NCI-H146 (cell line): ENCODE measurements around the gene PRR36.

Source experiments
- DNase-seq: peaks from one replicate; lab custom pipeline; 2025; lab: John Stamatoyannopoulos, UW

PRR36 gene

DNA sequence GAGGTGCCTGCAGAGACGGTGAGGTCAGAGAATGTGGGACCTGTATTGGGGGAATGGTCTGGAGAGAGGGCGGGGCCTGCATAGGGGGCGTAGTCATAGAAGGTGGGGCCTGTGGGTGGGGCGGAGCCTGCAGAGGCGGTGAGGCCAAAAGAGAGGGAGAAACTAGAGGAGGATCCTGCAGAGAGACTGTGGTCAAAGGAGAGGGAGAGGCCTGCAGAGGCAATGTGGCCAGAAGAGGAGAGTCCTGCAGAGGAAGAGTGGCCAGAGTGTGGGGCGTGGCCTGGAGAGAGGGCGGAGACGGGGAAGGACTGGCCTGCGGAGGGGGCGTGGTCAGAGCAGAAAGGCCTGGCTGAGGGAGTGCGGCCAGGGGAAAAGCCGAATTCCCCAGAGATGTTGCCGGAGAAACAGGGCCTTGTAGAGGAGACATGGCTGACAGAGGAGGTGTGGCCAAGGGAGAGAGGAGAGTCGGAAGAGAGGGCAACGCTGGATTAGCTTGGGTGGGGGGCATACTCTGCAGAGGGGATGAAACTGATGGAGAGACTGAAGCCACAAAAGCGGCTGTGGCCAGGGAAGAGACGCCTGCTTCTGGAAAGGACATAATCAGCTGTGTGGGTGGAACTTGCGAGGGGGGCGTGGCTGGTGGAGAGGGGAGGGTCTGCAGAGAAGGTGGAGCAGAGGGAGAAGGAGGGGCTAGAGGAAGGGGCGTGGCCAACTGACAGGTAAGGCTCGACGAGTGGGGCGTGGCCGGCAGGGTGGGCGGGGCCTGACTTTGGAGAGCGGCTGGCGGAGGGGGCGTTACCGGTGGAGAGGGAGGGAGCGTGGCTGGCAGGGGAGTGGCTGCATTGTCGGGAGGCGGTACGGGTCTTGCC, 2.5 kb downstream of the PRR36 start:
- DNase-seq = peak; percentile 55

DNA sequence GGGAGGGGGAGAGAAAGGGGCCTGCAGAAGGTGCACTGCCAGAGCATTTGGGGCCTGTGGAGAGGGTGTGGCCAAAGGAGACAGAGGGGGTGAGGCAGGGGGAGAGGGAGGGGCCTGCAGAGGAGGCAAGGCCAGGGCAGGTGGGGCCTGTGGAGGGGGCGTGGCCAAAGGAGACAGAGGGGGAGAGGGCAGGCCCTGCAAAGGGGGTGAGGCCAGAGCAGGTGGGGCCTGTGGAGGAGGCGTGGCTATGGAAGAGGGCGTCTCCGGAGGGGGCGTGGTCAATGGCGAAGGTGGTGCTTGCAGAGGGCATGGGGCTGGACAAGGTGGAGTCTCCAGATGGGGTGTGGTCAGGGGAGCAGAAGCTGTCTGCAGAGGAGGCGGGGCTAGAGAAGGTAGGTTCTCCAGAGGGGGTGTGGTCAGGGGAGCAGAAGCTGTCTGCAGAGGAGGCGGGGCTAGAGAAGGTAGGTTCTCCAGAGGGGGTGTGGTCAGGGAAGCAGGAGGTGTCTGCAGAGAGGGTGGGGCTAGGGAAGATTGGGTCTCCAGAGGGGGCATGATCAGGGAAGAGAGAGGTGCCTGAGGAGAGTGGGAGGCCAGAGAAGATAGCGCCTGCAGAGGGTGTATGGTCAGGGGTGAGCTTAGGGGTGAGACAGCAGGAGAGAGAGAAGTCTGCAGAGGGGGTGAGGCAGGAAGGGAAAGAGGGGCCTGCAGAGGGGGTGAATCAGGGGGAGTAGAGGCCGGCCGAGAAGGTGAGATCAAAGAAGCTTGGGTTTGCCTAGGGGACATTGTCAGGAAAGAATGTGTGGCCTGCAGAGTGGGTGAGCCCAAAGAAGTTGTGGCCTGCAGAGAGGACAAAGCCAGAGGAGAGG, 3.4 kb downstream of the PRR36 start:
- peak; percentile 52 for DNase-seq

DNA sequence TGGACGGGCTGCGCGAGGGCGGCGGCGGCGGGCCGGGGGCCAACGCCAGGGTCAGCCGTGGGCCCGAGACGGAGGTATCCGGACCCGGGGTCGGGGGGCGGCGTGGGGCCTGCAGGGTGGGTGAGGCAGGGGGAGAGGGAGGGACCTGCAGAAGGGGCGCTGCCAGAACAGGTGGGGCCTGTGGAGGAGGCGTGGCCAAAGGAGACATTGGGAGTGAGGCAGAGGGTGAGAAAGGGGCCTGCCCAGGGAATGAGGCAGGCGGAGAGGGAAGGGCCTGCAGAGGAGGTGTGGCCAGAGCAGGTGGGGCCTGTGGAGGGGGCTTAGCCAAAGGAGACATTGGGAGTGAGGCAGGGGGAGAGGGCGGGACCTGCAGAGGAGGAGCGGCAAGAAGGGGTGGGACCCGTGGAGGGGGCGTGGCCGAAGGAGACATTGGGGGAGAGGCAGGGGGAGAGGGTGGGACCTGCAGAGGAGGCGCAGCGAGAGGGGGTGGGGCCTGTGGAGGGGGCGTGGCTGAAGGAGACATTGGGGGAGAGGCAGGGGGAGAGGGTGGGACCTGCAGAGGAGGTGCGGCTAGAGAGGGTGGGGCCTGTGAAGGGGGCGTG, 4.2 kb downstream of the PRR36 start:
- DNase-seq = no peak

DNA sequence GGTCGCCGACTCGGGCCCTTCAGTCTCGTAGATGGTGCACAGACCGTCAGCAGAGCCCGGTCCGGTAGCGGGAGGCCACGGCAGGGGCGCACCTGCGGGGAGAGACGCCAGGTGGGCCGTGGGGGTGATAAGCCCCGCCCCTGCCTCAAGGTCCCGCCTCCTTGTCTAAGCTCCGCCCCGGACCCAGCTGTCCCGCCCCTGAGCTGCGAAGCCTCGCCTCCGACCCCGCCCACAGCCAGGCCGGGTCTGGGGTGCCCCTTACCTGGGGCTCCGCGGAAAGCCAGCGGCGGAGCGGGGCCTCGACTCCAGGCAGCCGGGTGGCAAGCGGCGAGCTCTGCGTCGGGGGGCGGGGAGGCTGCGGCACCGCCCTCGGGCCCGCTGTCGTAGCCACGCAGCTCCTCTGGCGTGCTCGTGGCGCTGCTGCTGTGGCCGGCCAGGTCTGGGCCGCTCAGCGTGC, 4.7 kb downstream of the PRR36 start:
- no peak for DNase-seq

DNA sequence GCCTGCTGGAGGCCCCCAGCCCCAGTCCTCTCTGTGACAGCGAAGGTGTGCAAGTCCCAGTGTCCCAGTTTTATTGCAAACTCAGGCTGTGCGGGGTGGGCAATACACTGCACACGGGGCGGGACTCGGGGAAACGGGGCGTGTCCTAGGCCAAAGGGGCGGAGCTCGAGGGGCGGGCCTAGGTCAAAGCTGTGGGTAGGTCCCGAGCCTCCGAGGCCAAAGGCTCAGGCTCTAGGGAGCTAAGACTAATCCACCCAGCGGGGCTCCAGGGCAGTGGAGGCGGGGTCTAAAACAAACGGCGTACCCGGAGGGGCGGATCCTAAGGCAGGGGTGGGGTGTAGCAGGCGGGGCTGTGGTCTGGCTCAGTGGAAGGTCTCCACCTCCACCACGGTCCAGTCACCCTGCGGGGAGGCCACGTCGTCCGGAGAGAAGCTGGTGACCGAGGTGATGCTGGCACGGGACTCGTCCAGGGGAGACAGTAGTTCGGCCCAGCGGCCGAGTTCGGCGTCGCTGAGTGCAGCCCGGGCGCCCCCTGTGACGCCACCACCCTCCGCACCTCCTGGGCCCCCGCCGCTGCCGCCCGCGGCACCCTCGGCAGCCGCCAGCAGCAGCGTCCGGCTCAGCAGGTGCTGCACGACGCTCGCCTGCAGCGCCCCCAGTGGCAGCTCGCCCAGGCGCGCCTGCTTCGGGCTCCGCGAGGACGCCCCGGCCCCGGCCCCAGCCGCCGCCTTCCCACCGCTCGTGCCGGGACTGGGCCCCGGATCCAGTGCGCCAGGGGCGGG, 5.3 kb downstream of the PRR36 start:
- no peak for DNase-seq

DNA sequence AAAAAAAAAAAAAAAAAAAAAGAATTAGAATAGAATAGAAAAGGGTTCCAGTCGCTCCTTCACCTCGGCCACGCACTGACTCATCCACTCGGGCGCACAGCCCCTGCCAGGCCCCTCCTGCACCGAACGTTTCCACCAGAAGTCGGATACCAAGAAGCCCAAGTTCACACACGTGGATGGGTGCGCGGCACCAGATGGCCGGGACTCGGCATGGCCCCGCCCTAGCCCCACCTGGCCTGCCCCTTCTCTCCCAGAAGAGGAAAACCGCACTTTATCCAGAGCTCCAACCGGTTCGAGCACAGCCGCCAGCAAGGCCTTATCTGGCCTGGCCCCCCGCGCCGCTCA, 5.9 kb downstream of the PRR36 start:
- DNase-seq = no peak

DNA sequence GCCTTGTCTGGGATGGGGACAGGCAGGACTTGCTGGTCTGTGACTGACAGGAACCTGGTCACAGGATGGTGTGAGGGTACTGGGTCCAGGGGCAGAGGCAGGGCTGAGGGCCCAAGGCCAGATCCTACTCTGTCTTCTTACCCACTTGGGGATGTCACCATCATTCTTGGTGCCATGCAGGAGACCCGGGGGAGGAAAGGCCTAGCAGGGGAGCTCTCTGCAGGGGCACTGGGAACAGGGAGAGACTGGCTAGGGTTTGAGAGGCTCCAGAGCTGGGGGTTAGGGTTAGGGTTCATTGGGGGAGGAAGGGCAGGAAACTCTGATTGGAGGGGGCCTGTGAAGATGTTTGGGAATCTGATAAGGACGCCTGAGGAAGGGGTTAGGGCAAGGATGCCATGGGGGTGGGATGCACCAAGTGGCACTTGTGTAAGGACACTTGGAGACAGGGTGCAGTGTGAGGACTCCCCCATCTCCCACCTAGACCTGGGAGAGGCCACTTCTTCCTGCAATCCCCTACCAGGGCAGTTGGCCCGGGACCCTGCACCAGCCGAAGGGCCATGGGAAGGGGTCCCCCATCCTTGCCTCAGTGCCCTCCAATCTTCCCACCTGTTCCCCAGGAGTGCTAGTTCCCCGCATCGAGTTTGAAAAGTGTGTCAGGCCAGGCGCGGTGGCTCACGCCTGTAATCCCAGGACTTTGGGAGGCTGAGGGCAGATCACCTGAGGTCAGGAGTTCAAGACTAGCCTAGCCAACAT, 6.9 kb downstream of the PRR36 start:
- no peak for DNase-seq

DNA sequence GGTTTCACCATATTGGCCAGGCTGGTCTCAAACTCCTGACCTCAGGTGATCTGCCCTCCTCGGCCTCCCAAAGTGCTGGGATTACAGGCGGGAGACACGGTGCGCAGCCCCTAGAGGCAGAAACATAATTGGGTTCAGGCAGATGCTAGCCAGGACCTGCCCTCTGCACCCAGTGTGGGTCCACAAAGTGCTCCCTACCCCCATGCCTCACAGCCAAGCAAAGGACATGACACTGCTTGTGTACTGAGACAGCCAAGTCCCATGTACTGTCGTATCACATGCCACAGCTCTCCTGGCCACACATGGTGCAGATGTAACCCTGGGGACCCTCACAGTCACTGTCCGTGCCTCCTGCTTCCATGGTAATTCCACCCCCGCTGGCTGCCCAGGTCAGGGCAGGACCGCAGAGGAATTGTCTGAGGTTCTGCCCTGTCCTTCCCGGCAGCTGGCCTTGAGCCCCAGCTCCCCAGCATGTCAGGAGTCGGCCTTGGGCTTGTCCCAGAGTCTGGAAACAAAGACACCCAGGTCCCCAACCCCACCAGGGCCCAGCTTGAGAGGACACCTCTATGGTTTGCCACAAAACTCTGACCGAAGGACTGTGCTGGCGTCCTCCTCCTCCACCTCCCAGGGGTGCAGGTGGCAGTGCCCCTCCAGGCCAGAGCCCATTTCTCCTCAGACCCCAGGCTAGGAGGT, 7.6 kb downstream of the PRR36 start:
- no peak for DNase-seq

DNA sequence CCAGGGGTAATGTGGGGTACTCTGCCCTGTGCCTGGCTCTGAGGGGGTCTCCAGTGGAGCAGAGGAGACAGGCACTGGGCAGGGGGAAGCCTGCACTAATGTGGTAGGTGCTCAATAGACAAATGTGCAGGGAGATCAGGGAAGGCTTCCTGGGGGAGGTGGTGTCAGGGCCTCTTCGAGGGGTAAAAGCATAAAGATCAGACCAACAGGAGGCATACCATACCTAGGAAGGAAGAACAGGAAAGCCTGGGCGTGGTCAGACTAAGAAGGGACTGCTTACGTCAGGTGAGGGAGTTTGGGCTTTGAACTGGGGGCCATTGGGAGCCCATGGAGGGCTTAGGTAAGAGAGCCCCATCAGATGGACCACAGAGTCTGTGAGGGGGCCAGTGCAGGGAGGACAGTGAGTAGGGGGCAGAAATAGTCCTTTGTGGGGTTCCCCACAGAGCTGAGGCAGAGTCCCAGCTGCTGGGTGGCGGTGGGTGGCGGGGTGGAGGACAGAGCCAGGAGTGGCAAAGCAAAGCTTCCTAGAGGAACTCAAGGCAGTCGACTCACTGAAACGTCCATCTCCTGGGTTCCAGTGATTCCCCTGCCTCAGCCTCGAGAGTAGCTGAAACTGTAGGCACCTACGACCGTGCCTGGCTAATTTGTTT, 8.8 kb downstream of the PRR36 start:
- DNase-seq = no peak

DNA sequence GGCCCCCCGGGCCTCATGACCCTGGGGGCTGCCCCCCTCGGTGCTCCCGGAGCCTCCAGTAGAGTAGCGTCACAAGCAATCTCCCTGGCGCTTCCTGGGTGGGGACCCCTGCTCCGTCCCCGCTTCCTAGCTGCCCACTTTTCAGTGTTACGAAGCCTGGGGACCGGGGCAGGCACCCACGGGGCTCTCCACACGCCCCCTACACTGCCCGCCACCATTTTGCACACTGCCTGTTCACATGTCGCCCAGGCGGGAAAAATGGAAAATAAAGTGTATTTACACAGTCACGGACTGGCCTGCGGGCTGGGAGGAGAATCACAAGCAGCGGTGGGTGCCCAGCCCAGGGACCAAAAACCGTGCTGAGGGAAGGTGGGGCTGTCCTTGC, 9.5 kb downstream of the PRR36 start:
- DNase-seq = no peak

DNA sequence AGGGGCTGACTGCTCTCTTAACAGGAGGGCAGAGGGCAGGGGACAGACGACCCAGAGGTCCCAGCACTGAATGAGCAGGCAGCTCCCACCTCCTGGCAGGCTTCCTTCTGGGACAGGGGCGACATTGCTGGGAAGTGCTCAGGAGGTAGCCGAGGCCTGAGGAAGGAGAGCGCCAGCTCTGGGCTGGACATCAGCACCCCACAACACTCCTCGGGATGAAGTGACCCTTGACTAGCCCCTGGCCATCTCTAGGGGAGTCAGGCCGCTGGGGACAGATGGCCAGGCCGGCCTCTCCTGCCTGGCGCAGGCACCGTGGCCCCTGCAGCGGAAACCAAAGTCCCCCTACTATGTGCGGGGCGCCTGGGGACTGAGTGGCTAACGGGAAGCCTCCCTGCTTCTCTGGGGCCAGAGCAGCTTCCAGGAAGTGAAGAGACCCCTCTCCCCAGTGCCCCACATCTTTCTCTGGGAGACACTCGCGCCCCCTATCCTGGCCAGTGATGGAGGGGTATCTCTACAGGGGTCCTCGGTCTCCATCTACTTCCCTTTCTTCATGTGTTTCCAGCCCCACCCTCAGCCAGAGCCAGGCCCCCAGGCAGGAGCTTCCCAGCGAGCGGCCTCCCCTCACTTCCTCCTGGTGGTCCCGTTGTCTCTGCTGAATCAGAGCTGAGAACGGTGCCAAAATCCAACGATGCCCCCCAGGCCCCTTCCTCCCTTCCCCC, 10.1 kb downstream of the PRR36 start:
- no peak for DNase-seq

DNA sequence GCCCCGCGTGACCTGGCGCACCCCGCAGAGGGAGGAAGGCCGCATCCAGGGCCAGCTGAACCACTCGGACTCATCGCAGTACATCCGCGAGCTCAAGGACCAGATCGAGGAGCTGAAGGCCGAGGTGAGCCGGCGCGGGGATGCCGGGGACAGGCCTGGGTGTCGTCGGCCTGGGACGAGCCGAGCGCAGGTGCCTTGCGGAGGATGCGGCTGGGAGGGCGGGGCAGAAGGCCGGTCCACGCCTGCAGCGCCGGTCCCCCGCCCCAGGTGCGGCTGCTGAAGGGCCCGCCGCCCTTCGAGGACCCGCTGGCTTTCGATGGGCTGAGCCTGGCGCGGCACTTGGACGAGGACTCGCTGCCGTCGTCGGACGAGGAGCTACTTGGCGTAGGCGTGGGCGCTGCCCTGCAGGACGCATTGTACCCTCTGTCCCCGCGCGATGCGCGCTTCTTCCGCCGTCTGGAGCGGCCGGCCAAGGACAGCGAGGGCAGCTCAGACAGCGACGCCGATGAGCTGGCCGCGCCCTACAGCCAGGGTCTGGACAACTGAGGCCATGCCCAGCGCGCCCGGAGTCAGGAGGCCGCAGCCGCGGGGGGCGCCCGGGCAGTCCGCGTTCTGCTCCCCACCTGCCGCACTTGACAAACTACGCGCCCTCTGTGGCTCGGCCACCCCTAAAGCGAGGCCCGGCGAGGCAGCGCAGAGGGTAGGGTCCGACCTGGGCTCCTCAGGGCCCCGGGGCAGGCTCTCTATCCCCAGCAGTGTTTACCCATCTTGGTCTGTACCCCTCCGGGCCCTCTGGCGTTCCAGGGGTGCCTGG, 10.8 kb downstream of the PRR36 start:
- no peak for DNase-seq

DNA sequence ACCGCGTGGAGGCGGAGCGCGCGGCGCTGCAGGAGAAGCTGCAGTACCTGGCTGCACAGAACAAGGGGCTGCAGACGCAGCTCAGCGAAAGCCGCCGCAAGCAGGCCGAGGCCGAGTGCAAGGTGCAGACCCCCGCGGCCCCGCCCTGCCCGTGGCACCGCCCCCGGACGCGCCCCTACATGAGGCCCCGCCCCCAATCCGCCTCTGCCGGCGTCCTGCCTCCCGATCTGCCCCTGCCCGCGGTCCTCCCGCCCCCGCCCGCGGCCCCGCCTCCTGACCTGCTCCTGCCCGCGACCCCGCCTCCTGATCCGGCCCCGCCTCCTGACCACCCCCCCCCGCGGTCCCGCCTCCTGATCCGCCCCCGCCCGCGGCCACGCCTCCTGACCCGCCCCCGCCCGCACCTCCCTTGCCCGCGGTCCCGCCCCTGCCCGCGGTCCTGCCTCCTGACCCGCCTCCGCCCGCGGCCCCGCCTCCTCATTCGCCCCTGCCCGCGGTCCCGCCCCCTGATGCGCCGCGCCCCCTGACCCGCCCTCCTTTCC, 11.7 kb downstream of the PRR36 start:
- DNase-seq = peak; percentile 67

DNA sequence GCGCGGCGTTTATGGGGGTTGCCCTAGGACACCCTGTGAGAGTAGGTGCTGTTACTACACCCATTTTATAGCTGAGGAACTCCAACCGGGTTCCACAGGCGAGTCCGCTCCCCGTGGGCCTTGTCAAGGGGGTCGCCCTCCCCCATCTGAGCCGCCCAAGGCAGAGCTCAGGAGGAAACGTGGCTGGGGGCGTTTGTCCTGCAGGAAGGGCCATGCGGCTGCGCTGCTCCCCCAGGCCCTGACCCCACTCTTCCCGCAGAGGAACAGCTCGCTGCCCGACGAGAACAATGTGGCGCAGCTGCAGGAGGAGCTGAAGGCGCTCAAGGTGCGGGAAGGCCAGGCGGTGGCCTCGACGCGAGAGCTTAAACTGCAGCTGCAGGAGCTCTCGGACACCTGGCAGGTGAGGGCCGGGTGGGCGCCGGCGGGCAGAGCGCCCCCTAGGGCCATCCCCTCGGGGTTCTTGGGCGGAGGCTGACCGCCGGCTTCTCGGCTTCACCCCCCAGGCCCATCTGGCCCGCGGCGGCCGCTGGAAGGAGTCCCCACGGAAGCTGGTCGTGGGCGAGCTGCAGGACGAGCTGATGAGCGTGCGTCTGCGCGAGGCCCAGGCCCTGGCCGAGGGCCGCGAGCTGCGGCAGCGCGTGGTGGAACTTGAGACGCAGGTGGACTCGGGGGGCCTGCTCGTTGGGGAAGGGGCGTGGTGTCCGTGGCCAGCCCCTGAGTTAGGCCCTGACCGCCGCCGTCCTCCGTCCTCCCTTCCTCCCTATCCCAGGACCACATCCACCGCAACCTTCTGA, 12.4 kb downstream of the PRR36 start:
- DNase-seq = peak; percentile 57

DNA sequence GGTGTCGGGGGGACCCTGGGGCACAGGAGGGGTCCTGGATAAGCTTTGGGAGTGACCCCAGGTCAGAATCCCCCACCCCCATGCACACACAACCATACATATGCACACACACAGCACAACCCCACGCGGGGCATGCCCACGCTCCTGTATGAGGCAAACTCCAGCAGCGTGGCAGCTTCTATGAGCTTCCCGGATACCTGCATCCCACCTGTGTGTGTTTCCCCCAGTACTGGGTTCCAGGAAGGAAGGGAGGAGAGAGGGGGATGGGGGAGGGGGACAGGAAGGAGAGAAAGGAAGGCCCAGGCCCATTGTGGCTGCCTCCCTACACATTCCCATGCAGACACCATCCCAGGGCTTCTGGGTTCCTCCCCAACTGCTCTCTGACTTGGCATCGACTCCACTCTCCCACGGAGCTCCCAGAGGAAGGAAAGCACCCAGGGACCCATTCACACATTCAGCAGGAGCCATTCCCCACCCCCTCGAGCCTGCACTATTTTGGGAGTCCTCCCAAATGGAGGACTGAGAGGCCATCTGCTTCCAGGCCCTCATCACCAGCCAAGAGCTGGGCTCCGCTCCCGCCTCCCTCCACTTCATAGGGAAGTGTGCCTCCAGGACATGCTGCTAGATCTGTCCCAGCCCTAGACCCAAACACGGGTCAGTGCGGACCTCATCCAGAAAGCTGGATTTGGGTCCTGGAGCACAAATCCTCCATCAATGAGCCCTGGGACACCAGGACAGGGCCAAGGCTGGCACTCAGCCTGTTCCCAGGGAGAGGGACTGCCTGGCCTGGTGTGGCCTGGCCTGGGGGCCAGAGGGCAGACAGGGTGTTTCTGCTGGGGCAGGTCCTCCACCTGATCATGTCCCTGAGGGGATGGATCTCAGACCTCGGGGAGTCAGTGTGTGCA, 13.2 kb downstream of the PRR36 start:
- no peak for DNase-seq
